GM18519 (cell line): ENCODE results near the gene GDF15.
"Not testable (repeated sequence)": the region's sequence is repeated elsewhere in the genome, so short reads cannot be mapped to it uniquely, and the experiment has no call there.

Experiments used
- ATAC-seq: cut with Tn5 transposase; IDR thresholded peaks from one replicate; pipeline ENCODE4 v1.9.1; 2021; ENCODE audit warnings: mild to moderate bottlenecking, moderate library complexity; ENCODE audit not compliant: unreplicated experiment, low FRiP score

The GDF15 gene

GRCh38 chr19:18363787-18364186, 22.2 kb upstream of the GDF15 start:
- no peak for ATAC-seq

- ATAC-seq: not testable (repeated sequence)
Observed at GRCh38 chr19:18364277-18364825, 21.6 kb upstream of the GDF15 start.

DNA sequence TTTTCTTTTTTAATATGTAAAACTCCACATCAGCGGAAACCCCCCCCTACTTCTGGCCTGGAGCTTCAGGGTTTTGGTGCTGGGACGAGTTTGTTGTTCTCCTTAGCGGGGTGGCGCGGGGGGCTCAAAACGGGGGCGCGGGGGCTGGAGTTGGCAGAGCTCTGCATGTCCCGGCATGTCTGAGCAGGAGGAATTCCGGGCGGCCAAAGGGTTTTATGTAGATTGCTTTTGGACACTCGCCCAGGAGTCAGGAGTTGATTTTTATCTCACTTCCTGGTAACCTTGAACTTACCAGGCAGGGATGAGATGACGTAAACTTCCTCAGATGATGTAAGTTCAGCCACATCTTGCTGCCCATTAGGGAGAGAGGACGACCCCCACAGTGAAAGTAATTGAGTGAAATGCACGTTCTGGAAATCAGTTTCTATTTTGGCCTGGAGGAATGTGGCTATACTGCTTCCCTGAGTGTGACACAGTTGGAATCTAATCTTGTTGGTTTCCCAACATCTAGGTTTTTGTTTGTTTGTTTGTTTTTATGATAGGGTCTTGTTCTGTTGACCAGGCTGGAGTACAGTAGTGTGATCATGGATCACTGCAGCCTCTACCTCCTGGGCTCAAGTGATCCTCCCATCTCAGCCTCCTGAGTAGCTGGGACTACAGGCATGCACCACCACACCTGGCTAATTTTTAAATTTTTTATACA, 21.0 kb upstream of the GDF15 start:
- ATAC-seq: no peak

GRCh38 chr19:18366021-18366435, 19.9 kb upstream of the GDF15 start:
- ATAC-seq: no peak

- ATAC-seq: no peak
Observed at GRCh38 chr19:18368504-18369222, 17.3 kb upstream of the GDF15 start.

DNA sequence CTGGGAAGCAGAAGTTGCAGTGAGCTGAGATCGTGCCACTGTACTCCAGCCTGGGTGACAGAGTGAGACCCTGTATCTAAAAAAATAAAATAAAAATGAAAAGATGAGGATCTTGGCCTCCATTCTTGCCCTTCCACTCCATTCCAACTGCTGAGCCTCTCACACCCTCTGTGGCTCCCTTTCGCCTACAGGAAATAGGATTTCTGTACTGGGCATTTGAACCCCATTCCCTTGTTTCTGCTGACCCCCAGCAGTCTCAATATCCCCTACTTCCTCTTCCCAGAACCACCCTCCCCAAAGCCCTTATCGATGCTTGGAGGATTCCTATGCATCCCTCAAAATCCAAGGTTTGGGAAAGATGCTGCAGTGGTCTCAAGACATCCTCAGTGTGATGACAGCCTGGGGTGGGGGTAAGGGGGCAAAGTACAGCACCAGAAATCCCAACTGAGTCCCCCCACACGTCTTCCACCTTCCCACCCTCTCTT, 12.5 kb upstream of the GDF15 start:
- ATAC-seq: no peak

DNA sequence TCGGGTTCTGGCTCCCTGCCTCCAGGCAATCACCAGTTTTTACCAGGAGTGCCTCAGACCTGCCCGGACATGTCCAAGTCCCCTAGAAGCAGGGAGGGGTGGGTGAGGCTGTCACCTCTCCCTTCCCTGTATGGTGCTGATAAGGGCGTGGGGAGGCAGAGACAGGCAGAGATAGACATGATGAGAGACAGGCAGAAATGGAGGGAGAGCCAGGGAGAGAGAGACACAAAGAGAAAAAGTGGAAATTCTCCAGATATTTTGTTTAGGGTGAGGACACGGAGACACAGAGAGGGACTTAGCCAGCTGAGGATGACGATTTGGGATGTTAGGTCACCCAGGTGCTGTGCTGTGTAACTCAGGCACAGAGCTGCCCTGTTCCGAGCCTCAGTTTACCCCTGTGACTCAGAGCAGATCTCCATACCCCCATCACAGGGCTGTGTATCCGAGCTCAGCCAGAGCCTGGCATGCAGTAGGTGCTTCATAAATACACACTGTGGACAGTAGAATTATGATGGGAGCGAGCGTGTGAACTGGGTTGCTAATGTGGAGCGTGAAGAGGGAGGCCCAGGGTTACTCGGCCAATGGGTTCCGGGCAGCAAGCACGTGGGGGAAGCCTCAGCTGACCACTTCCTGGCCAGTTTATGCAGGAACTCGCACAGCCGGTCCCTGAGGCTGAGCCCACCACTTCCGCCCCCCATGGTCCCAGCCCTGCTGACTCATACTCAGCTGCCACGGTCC, 11.9 kb upstream of the GDF15 start:
- no peak for ATAC-seq

DNA sequence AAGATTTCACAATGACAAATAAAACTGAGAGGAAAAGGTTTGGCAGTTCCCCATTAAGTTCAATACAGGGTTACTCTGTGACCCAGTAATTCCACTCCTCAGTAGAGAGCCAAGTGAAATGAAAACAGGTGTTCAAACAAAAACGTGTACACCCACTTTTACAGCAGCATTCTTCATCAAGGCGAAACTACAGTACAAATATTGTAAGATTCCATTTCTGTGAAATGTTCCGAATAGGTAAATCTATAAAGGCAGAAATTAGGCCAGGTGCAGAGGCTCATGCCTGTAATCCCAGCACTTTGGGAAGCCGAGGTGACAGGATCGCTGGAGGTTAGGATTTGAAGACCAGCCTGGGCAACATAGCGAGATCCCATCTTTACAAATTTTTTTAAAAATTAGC, 8.9 kb upstream of the GDF15 start:
- no peak for ATAC-seq

DNA sequence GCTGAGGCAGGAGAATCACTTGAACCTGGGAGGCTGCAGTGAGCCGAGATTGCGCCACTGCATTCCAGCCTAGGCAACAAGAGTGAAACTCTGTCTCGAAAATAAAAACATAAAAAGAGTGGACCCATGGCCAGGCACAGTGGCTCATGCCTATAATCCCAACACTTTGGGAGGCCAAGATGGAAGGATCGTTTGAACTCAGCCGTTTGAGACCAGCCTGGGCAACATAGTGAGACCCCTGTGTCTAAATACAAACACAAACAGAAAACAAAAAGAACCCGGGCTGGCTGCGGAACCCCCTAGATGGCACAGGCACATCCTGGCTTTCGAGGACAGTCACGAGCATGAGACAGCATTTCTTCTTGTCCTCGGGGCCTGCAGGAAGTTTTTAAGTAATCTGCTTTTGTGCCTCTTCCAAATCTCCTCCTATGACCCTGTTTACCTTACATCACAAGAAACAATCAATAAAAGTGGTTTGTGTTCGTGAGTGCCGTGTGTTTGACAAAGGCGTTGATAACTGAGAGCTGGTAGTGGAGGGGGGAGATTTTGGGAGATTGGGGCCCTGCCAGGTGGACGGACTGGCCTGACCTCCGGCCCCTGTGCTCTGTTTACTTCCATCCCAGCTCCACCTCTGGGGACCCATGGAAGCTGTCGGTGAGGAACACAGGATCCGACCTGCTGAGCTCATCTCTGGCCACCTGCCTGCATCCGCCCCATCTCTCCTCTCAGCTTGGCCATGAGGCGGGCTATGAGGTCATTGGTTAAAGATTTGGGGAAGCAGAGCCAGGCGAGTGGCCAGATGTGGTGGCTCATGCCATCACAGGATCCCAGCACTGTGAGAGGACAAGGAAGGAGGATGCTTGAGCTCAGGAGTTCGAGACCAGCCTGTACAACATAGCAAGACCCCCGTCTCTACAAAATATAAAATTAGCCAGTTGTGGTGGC, 5.9 kb upstream of the GDF15 start:
- no peak for ATAC-seq

DNA sequence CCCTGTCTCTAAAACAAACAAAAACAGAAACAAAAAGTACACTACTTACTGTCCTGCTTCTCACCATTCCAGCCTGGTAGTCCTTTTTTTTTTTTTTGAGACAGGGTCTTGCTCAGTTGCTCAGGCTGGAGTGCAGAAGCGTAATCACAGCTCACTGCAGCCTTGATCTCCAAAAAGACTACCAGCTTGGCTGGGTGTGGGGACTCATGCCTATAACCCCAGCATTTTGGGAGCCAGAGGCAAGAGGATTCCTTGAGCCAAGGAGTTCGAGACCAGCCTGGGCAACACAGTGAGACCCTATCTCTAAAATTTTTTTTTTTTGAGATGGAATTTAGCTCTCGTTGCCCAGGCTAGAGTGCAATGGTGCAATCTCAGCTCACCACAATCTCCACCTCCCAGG, 5.1 kb upstream of the GDF15 start:
- ATAC-seq: no peak

GRCh38 chr19:18383622-18384021, 2.3 kb upstream of the GDF15 start:
- ATAC-seq: not testable (repeated sequence)

DNA sequence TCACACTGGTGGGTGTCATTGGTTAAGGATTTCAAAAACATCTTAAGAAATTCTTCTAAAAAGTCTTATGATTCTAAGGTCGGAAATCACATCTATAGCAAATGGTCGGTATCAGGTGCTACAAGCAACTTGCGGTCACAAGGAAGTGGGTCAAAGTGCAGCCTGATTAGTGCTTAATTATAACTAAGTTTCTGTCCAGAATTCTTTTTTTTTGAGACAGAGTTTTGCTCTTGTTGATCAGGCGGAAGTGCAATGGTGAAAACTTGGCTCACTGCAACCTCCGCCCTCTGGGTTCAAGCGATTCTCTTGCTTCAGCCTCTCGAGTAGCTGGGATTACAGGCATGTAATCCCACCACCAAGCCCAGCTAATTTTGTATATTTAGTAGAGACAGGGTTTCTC, 1.2 kb upstream of the GDF15 start:
- ATAC-seq: no peak

DNA sequence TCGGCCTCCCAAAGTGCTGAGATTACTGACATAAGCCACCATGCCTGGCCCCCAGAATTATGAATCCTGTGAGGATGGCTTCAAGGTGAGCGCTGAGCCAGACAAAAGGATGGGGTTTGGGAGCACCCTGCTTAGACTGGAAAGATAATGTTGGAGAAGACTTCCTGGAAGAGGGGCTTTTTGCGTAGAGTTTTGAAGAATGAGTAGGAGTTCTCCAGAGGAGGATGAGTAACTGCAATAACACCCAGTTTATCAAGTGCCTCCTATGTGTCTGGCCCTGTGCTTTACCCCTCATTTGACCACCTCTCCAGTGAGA, 641 bp upstream of the GDF15 start:
- no peak for ATAC-seq

DNA sequence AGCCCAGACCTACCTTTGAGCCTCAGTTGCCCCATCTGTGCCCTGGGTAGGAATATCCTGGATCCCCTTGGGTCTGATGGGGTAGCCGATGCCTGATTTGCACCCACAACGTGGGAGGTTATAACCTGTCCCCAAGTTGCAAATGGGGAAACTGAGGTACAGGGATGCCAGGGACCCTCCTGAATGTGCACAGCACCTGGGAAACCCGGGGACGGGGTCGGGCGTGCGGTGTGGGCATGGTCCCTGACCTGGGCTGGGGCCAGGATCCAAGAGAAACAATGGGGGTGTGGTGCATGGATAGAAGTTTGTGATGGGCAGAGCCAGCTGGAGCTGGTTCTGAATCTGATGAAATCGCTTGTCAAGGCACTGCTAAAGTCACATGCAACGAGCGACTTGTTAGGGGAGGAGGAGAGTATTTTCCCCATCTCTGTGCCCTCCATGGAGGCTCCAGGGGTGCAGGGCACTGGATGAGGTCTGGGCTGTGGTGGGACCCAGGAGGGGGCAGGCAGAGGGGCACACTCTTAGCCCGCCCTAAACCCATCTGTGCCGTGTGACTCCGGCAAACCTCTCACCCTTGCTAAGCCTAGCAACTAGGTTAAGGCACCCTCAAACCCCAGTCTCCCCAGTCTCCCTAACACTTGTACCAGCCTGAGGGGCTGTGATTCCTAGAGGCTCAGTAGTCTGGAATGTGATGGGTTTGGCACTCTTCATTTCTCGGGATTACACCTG, 749 bp downstream of the GDF15 start:
- ATAC-seq: no peak

DNA sequence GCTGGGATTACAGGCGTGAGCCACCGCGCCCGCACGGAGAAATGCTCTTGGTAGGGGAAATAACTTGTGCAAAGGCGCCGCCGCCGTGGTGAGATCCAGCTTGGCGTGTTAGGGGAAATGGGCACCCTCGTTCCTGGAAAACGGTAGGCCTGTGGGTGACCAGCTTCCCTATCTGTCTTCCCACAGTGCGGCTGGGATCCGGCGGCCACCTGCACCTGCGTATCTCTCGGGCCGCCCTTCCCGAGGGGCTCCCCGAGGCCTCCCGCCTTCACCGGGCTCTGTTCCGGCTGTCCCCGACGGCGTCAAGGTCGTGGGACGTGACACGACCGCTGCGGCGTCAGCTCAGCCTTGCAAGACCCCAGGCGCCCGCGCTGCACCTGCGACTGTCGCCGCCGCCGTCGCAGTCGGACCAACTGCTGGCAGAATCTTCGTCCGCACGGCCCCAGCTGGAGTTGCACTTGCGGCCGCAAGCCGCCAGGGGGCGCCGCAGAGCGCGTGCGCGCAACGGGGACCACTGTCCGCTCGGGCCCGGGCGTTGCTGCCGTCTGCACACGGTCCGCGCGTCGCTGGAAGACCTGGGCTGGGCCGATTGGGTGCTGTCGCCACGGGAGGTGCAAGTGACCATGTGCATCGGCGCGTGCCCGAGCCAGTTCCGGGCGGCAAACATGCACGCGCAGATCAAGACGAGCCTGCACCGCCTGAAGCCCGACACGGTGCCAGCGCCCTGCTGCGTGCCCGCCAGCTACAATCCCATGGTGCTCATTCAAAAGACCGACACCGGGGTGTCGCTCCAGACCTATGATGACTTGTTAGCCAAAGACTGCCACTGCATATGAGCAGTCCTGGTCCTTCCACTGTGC, 2.4 kb downstream of the GDF15 start:
- ATAC-seq: peak; percentile 60

GRCh38 chr19:18388960-18389725, 3.2 kb downstream of the GDF15 start:
- ATAC-seq: no peak

GRCh38 chr19:18389726-18390064, 3.7 kb downstream of the GDF15 start:
- ATAC-seq: no peak
